ENCODE results near the gene PLA2G4E.

DNA sequence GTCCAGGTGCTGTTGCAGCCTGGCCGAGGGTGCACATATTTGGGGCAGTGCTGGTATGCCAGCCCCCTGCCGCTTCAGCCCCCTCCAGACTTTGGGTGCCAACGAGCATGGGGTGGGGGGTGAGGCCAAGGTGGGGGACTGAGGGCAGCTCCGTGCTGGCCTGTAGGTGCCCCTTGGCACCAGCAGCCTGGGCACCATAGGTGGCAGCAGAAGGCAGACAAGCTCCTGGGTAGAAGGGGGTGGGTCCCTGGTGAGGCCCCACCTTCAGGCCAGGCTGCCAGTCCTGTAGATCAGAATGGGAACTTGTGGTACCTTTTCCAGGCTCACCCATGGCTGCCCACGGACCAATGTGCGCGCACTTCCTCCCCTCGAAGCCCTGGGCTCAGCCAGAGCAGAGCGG is 16.1 kb upstream of the PLA2G4E start:
- no peak for TF ChIP-seq POLR2A (IDR thresholded peaks at IDR 0.05; ENCODE audit: low read depth)
- TF ChIP-seq, protein P1, sequence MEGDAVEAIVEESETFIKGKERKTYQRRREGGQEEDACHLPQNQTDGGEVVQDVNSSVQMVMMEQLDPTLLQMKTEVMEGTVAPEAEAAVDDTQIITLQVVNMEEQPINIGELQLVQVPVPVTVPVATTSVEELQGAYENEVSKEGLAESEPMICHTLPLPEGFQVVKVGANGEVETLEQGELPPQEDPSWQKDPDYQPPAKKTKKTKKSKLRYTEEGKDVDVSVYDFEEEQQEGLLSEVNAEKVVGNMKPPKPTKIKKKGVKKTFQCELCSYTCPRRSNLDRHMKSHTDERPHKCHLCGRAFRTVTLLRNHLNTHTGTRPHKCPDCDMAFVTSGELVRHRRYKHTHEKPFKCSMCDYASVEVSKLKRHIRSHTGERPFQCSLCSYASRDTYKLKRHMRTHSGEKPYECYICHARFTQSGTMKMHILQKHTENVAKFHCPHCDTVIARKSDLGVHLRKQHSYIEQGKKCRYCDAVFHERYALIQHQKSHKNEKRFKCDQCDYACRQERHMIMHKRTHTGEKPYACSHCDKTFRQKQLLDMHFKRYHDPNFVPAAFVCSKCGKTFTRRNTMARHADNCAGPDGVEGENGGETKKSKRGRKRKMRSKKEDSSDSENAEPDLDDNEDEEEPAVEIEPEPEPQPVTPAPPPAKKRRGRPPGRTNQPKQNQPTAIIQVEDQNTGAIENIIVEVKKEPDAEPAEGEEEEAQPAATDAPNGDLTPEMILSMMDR (IDR thresholded peaks at IDR 0.05) = no peak
- no peak for TF ChIP-seq POLR2AphosphoS5 (IDR thresholded peaks at IDR 0.05)
- TF ChIP-seq EP300 (IDR thresholded peaks at IDR 0.05) = no peak

Data from esophagus muscularis mucosa (tissue), 4 donors.